ENCODE data around the gene SCYL3.
"Not testable (repeated sequence)": the region's sequence is repeated elsewhere in the genome, so short reads cannot be mapped to it uniquely, and the experiment has no call there.

The SCYL3 gene

DNA sequence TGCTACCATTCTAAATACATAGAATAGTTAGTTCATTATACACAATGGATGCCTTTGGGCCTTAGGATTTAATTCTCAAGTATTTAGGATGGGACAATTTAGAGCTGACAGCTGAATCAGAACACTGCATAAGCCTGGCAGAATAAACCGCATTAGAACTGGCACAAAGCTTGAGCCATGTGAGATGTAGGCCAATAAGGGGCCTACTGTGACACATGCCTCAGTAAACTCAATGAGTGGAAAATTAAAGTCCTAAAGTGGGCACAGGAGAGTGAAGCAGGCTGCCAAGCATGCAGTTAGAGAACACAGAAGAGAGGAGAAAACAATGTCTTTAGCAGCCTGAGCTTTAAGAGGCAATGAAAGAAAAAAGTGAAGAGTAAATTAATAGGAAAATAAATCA, 24.3 kb downstream of the SCYL3 start:
- DNase-seq (ENCODE audit: low read depth, low spot score), result no peak

DNA sequence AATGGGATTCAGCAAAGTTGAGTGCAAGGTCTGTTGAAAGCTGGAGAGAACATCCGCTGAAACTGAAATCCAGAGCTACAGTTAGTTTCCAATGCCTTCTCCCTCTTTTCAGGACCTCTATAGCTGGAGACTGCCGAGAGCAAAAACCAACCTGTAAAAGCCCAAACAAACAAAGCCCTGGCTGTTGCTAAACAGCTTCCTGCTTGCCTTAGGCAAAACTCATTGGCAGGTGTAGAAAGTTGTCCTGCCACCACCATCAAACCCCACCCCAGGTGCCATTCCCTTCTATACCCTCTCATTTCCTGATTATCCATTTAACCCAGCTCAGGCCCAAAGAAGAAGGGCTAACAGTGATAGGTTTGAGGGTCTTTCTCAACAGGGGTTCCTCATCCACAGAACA, 24.7 kb downstream of the SCYL3 start:
- DNase-seq (ENCODE audit: low read depth, low spot score), result no peak

DNA sequence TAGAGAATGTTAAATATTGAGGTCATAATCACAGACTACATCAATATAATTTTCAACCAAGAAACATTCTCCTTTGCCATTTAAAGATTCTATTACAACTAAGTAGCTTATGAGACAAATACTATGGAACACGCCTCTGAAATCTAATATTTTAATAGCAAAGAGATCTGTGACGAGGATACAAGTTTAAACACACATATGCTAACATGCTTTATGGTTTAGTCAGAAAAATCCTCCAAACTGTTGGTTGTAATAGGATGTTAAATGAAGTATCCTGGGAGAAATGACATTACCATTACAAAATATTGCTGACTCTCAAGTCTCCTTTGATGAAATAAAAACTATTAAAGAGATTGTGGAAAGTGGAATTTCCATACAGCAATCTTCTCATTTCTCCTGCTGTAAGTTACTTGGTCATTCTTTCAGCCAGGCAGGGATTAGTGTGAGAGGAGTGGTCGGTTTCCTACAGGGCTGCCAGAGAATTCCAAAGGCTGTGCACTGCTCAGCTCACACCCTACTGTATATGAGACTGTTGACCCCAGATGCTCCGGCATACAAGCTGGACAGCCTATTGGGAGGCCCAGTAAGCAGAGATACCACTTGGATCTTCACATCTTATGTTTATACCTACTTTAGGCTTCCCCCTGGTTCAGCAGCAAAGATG, 26.6 kb downstream of the SCYL3 start:
- no peak for DNase-seq (ENCODE audit: low read depth, low spot score)

- no peak for DNase-seq (ENCODE audit: low read depth, low spot score)
Observed at GRCh38 chr1:169866577-169866976, 27.1 kb downstream of the SCYL3 start.

DNA sequence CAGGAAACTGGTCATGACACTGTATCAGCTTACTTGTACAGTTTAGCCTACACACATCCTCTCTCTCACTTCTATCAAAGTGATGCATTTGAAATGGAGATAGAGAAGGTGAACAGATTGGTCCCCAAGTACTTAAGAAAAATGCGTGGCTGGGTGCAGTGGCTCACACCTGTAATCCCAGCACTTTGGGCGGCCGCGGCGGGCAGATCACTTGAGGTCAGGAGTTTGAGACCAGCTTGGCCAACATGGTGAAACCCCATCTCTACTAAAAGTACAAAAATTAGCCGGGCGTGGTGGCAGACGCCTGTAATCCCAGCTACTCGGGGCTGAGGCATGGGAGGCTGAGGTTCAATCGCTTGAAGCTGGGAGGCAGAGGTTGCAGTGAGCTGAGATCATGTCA, 29.2 kb downstream of the SCYL3 start:
- DNase-seq (ENCODE audit: low read depth, low spot score), result not testable (repeated sequence)

- DNase-seq (ENCODE audit: low read depth, low spot score), result no peak
Observed at GRCh38 chr1:169860750-169861149, 32.9 kb downstream of the SCYL3 start.

GRCh38 chr1:169860187-169860586, 33.5 kb downstream of the SCYL3 start:
- DNase-seq (ENCODE audit: low read depth, low spot score), result no peak

DNA sequence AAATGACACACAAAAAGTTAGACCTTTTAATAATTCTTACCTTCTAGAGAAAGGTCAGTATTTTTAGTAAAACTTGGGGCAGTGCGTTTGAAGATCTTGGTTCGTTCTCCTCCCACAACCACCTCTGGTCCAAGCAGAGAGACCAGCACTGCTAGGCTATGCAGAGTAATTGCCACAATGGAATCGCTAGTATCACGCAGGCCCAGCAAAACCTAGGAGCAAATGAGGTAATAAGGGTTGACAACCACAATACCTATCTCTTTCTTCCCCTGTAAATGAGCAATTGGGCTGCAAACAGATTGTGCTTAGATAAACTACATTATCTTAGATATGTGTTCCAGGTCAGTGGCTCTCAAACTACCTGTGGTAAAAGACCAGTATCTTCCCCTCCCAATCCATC, 34.7 kb downstream of the SCYL3 start:
- no peak for DNase-seq (ENCODE audit: low read depth, low spot score)

- no peak for DNase-seq (ENCODE audit: low read depth, low spot score)
Observed at GRCh38 chr1:169858467-169858866, 35.2 kb downstream of the SCYL3 start.

DNA sequence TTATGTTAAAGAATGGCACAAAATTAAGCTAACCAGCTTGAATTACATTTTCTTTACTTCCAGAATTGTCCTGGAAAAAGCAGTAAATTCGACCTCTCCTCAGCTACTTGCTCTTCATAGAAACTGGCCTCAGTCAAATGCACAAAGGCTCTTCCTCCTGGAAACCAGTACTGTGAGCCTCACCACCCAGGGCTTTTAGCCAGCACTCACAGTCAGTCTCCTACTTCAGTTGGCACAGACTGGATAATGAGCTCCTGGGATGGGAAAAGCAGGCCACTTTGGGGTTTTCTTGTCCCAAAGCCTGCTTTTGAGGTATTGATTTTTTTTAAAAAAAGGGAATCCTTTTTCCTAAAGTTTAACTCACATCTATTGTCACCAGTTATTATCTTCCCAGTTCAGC, 40.4 kb downstream of the SCYL3 start:
- no peak for DNase-seq (ENCODE audit: low read depth, low spot score)

- DNase-seq (ENCODE audit: low read depth, low spot score), result no peak
Observed at GRCh38 chr1:169849346-169850022, 44.2 kb downstream of the SCYL3 start.

- DNase-seq (ENCODE audit: low read depth, low spot score), result no peak
Observed at GRCh38 chr1:169848456-169848855, 45.2 kb downstream of the SCYL3 start.

- no peak for DNase-seq (ENCODE audit: low read depth, low spot score)
Observed at GRCh38 chr1:169844941-169845608, 48.6 kb downstream of the SCYL3 start.

DNA sequence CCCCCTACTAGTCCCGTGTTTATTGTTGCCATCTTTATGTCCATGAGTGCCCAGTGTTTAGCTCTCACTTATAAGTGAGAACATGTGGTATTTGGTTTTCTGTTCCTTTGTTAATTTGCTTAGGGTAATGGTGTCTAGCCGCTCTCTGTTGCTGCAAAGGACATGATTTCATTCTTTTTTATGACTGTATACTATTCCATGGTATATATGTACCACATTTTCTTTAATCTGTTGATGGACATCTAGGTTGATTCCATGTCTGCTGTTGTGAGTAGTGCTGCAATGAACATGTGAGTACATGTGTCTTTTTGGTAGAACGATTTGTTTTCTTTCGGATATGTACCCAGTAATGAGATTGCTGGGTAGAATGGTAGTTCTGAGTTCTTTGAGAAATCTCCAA, 54.8 kb downstream of the SCYL3 start:
- DNase-seq (ENCODE audit: low read depth, low spot score), result no peak

GRCh38 chr1:169836198-169836597, 57.5 kb downstream of the SCYL3 start:
- DNase-seq (ENCODE audit: low read depth, low spot score), result no peak

- DNase-seq (ENCODE audit: low read depth, low spot score), result no peak
Observed at GRCh38 chr1:169835647-169836046, 58.0 kb downstream of the SCYL3 start.

DNA sequence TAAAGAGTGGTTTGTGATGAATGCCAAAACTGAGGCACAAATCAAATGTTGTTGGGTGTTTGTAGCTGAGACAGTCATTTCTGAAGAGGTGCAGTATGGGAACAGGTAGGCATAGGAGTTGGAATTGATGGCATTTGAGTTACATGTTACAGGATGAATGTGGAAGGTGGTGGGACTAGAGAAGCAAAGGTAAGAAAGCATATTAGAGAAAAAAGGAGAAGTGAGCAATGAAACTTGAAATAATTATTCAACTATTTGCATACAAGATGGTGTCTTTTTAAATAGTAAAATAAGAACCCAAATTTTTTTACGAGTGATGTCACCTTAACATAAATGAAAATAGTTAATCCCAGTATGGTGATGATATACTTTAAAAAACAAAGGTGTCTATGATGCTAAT, 58.8 kb downstream of the SCYL3 start:
- DNase-seq (ENCODE audit: low read depth, low spot score), result no peak

- DNase-seq (ENCODE audit: low read depth, low spot score), result no peak
Observed at GRCh38 chr1:169833179-169833901, 60.4 kb downstream of the SCYL3 start.

DNA sequence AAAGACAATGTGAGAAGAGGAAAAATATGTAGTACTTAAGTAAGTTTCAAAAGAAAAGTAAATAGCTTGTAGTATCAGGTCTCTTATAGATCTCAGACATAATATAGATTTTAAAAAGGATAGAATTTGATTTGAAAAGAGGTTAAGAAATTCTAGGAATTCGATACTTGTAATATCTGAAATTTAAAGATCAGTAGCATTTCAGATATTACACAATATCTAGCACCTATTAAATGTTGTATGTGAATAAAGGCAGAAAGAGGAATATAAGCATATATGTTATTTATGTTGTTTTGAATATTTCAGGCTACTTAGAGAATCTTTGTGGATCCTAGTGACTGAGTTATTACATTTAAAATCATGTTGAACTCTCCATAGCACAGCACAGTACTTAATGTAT, 64.0 kb downstream of the SCYL3 start:
- no peak for DNase-seq (ENCODE audit: low read depth, low spot score)

- no peak for DNase-seq (ENCODE audit: low read depth, low spot score)
Observed at GRCh38 chr1:169824153-169824552, 69.5 kb downstream of the SCYL3 start.

DNA sequence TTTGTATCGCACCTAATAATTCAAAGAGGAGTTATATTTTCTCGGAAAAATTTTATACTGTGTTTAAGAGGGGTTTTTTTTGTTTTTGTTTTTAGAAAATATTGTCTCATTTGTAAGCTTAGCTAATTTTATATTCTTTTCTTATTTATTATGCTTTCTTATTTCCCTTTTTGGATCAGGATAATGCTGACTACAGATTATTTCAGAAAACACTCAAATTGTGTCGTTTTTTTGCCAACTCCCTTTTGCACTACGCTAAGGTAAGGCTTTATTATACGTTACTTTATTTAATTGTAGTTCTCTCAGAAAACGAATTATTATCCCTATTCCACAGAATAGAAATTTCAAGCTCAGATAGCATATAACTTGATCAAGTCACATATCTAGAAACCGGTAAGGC, 72.2 kb downstream of the SCYL3 start:
- no peak for DNase-seq (ENCODE audit: low read depth, low spot score)

GRCh38 chr1:169816617-169817016, 77.1 kb downstream of the SCYL3 start:
- DNase-seq (ENCODE audit: low read depth, low spot score), result no peak
